ENCODE data around the gene PPP1R18. TPM values are rescaled to one million over a fixed set of nuclear protein-coding genes. Genes with fewer than 3 reads are reported as not detected.
A peak's percentile ranks its signal among the peaks of the same experiment; 100 is the strongest.
"Not testable (repeated sequence)": the region's sequence is repeated elsewhere in the genome, so short reads cannot be mapped to it uniquely, and the experiment has no call there.

The PPP1R18 gene
- total and polyA plus RNA-seq, 2 experiments from 2014 or later: 11.3 to 12.0 TPM

DNA sequence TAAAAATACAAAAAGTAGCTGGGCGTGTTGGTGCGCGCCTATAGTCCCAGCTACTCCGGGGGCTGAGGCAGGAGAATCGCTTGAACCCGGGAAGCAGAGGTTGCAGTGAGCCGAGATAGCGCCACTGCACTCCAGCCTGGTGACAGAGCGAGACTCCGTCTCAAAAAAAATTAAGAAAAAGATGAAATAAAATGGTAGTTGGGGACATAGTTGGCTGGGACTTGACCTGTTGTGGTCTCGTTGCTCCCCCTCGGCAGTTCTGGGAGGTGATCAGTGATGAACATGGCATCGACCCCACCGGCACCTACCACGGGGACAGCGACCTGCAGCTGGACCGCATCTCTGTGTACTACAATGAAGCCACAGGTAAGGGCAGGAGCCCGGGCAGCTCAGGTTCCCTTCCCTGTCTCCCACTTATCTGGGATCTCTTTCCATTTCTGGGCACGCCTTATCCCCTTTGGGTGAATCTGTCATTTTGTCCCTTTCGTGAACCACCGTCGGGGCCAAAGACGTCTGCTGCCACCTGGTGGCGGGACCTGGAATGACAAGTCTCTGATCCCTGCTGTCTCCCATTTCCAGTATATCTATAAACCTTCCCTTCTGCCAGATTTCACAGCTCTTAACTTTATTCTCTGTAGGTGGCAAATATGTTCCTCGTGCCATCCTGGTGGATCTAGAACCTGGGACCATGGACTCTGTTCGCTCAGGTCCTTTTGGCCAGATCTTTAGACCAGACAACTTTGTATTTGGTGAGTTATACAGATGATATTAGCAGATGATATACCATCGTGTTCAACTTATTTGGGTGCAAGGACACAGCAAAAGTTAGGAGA lies 36.1 kb upstream of the PPP1R18 start:
- peaks cover 63% of the 10 kb centered on the region for H3K79me2 ChIP-seq
- H3K4me1 ChIP-seq (ENCODE audit: insufficient read depth): peaks cover 13% of the 10 kb centered on the region
- no peak for TF ChIP-seq EZH2 (IDR thresholded peaks at IDR 0.05; ENCODE audit: borderline replicate concordance)
- no peak for TF ChIP-seq EZH2phosphoT487 (IDR thresholded peaks at IDR 0.05; ENCODE audit: low read depth, severe bottlenecking, unreplicated experiment)
- TF ChIP-seq CTCF (IDR thresholded peaks at IDR 0.05; ENCODE audit: poor library complexity): peak; percentile 94
- H3K4me3 ChIP-seq: peak overlapping the region; percentile 72
- DNase-seq (ENCODE audit: low spot score): peak; percentile 84
- no peaks in the 10 kb centered on the region for H3K9me2 ChIP-seq (replicated peaks; ENCODE audit: insufficient read depth)
- H3K4me2 ChIP-seq: peak overlapping the region; percentile 90
- 12% methylated on average over 27 of the region's 27 CpGs for WGBS (ENCODE audit: low lambda C conversion rate, missing lambda C conversion rate)
- H3K27me3 ChIP-seq: no peaks in the 10 kb centered on the region
- H4K20me1 ChIP-seq (ENCODE audit: insufficient read depth, poor library complexity, severe bottlenecking): peaks cover 46% of the 10 kb centered on the region
- H2AFZ ChIP-seq: no peak overlapping the region
- no peaks in the 10 kb centered on the region for H3K9me3 ChIP-seq (ENCODE audit: low read depth)
- peak overlapping the region; percentile 92 for H3K27ac ChIP-seq
- H3K36me3 ChIP-seq (replicated peaks; ENCODE audit: insufficient read depth, low read depth): no peaks in the 10 kb centered on the region

GRCh38 chr6:30722025-30722279 lies 35.5 kb upstream of the PPP1R18 start:
- peaks cover 46% of the 10 kb centered on the region for H4K20me1 ChIP-seq (ENCODE audit: insufficient read depth, poor library complexity, severe bottlenecking)
- not testable (repeated sequence) for H3K9me2 ChIP-seq (replicated peaks; ENCODE audit: insufficient read depth); H3K9me3 ChIP-seq (ENCODE audit: low read depth); H3K36me3 ChIP-seq (replicated peaks; ENCODE audit: insufficient read depth, low read depth); H3K27me3 ChIP-seq; H2AFZ ChIP-seq
- DNase-seq (ENCODE audit: low spot score): peak; percentile 46
- H3K4me2 ChIP-seq: peak overlapping the region; percentile 90
- WGBS (ENCODE audit: low lambda C conversion rate, missing lambda C conversion rate): 3% methylated on average over 10 of the region's 10 CpGs
- peaks cover 13% of the 10 kb centered on the region for H3K4me1 ChIP-seq (ENCODE audit: insufficient read depth)
- peak overlapping the region; percentile 72 for H3K4me3 ChIP-seq
- peaks cover 63% of the 10 kb centered on the region for H3K79me2 ChIP-seq
- peak overlapping the region; percentile 92 for H3K27ac ChIP-seq

DNA sequence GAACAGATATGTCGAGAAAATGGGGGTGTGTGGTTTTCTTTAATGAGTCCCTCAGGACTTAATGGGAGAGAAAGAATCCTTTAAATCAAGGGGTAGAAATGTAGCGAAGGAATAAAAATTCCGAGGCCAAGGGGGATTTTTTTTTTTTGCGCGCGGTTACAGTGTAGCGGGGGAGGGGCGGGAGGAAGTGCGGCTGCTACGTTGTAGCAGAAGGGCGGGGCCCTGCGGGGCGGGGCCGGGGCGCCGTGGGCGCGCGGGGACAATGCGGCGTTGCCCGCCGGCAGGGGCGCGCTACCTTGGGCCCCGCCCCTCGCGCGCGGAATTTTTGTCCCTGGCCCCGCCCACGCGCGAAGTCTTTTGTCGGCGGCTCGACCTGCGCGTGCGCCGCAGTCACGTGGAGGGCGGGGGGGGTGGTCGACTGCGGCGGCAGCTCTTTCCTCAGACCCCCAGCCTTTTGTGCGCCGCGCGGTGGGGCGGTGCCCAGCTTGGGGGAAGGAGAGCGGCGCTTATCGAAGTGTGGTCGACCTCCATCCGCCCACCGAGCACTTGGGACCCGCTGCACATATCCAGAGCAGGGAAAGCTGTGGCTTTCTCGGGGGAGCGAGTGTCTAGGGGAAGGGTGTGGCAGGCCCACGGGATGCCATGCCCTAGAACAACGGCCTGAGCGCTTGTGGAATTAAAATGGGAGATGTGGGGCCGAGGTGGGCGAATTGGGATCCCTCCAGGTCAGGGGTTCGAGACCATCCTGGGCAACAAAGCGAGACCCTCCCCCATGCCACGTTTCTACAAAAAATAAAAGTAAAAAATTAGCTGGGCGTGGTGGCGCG lies 35.0 kb upstream of the PPP1R18 start:
- 2% methylated on average over 27 of the region's 71 CpGs for WGBS (ENCODE audit: low lambda C conversion rate, missing lambda C conversion rate)
- peaks cover 46% of the 10 kb centered on the region for H4K20me1 ChIP-seq (ENCODE audit: insufficient read depth, poor library complexity, severe bottlenecking)
- H3K4me1 ChIP-seq (ENCODE audit: insufficient read depth): peaks cover 13% of the 10 kb centered on the region
- peak overlapping the region; percentile 90 for H3K4me2 ChIP-seq
- peak; percentile 98 for DNase-seq (ENCODE audit: low spot score)
- no peaks in the 10 kb centered on the region for H3K9me3 ChIP-seq (ENCODE audit: low read depth)
- peak overlapping the region; percentile 99 for H3K27ac ChIP-seq
- no peaks in the 10 kb centered on the region for H3K9me2 ChIP-seq (replicated peaks; ENCODE audit: insufficient read depth)
- no peaks in the 10 kb centered on the region for H3K27me3 ChIP-seq
- no peaks in the 10 kb centered on the region for H3K36me3 ChIP-seq (replicated peaks; ENCODE audit: insufficient read depth, low read depth)
- peak overlapping the region; percentile 81 for H3K4me3 ChIP-seq
- peak overlapping the region; percentile 36 for H2AFZ ChIP-seq
- no peak for TF ChIP-seq EZH2phosphoT487 (IDR thresholded peaks at IDR 0.05; ENCODE audit: low read depth, severe bottlenecking, unreplicated experiment)
- TF ChIP-seq CTCF (IDR thresholded peaks at IDR 0.05; ENCODE audit: poor library complexity): peak; percentile 39
- TF ChIP-seq EZH2 (IDR thresholded peaks at IDR 0.05; ENCODE audit: borderline replicate concordance): no peak
- H3K79me2 ChIP-seq: peaks cover 67% of the 10 kb centered on the region

GRCh38 chr6:30720738-30721197 lies 34.3 kb upstream of the PPP1R18 start:
- Histone ChIP-seq H4K20me1 (ENCODE audit: insufficient read depth, poor library complexity, severe bottlenecking) (peaks cover 42% of the 10 kb centered on the region), H3K4me3 (peak overlapping the region; percentile 81), H2AFZ (peak overlapping the region; percentile 36), H3K36me3 (replicated peaks; ENCODE audit: insufficient read depth, low read depth) (no peaks in the 10 kb centered on the region), H3K27me3 (no peaks in the 10 kb centered on the region), H3K27ac (peak overlapping the region; percentile 99), H3K79me2 (peaks cover 65% of the 10 kb centered on the region), H3K9me2 (replicated peaks; ENCODE audit: insufficient read depth) (no peaks in the 10 kb centered on the region), H3K9me3 (ENCODE audit: low read depth) (no peaks in the 10 kb centered on the region), H3K4me1 (ENCODE audit: insufficient read depth) (peaks cover 13% of the 10 kb centered on the region), H3K4me2 (peak overlapping the region; percentile 64)
- WGBS (ENCODE audit: low lambda C conversion rate, missing lambda C conversion rate): under 1% methylated on average over 19 of the region's 29 CpGs
- peak; percentile 77 for DNase-seq (ENCODE audit: low spot score)
- no peak for TF ChIP-seq EZH2phosphoT487 (IDR thresholded peaks at IDR 0.05; ENCODE audit: low read depth, severe bottlenecking, unreplicated experiment)
- no peak for TF ChIP-seq CTCF (IDR thresholded peaks at IDR 0.05; ENCODE audit: poor library complexity)
- TF ChIP-seq EZH2 (IDR thresholded peaks at IDR 0.05; ENCODE audit: borderline replicate concordance): no peak

Measured in hepatocyte (in vitro differentiated cells).